22Rv1 (cell line): ENCODE measurements around the gene CD300A.

Experiments used
- CTCF ChIP-seq: fragments of 450-650 bp; IDR thresholded peaks from 2 replicates; pipeline ENCODE4 v1.5.1; 2017; ENCODE audit warnings: mild to moderate bottlenecking
- ZFX ChIP-seq: fragments of 450-650 bp; IDR thresholded peaks from 2 replicates; pipeline ENCODE4 v1.6.1; 2017; ENCODE audit warnings: antibody characterized with exemption, borderline replicate concordance

GRCh38 chr17:74475189-74475588 lies 8.8 kb downstream of the CD300A start:
- TF ChIP-seq ZFX (no peak), CTCF (no peak)
